Daoy (cell line): Measurements from ENCODE around the gene KLHL17. TPM values are rescaled to one million over a fixed set of nuclear protein-coding genes. Genes with fewer than 3 reads are reported as not detected.
"Not testable (repeated sequence)": the region's sequence is repeated elsewhere in the genome, so short reads cannot be mapped to it uniquely, and the experiment has no call there.

Source experiments
- DNase-seq: peaks from one replicate; pipeline ENCODE4 v3.0.0-alpha.2; 2015; ENCODE audit warnings: low read depth
- total RNA-seq: library from RNA; depleted of rRNA; stranded (reverse); fragments of >200 nt; shearing (Covaris generic); gene quantifications from 2 replicates; pipeline ENCODE4 v1.2.3, GENCODE V29; 2014

Gene KLHL17
- total RNA-seq, 1 experiment from 2014 or later = 9.4 TPM

GRCh38 chr1:936348-937264 is 23.8 kb upstream of the KLHL17 start:
- no peak for DNase-seq

DNA sequence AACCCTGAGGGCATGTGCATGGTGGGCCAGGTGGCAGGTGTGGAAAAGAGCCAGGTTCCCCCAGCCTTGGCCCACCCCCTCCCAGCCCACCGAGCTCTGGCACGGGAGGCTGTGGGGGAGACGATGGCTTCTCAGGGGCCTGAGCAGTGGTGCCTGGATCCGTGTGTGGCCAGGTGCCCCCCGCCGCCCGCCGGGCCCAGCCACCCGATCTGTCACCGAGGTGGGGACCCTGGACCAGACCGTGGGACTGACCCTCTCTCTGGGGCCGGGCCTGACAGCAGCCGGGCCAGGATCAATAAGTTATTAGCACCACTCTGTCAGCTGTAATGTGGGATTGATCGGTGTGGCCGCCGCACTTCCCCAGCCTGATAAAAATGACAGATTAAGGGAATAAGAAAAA is 22.9 kb upstream of the KLHL17 start:
- DNase-seq = no peak

- peak; percentile 64 for DNase-seq
Observed at GRCh38 chr1:938088-938683, 22.2 kb upstream of the KLHL17 start.

GRCh38 chr1:938711-939489 is 21.5 kb upstream of the KLHL17 start:
- DNase-seq = no peak

GRCh38 chr1:939511-940106 is 20.8 kb upstream of the KLHL17 start:
- no peak for DNase-seq

- peak; percentile 77 for DNase-seq
Observed at GRCh38 chr1:940107-941014, 20.0 kb upstream of the KLHL17 start.

DNA sequence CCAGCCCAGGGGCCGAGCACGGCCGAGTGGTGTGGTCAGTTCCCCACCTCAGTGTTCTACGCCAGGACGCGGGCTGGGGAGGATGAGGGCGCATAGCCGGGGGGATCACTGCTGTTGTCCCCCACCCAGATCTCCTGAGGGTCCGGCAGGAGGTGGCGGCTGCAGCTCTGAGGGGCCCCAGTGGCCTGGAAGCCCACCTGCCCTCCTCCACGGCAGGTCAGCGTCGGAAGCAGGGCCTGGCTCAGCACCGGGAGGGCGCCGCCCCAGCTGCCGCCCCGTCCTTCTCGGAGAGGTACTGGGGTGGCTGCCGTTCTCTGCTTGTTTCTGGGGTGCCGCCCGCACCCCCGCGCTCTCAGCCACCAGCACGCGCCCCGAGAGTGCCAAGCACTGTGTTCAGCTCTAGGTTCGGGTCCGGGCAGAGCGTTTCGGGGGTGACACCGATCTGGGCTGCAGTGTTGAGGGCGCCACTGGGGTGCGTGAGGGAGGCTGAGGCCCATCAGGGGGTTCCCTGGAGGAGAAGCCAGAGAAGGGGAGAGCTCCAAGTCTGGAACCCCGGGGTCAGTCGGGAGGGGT is 19.3 kb upstream of the KLHL17 start:
- no peak for DNase-seq

DNA sequence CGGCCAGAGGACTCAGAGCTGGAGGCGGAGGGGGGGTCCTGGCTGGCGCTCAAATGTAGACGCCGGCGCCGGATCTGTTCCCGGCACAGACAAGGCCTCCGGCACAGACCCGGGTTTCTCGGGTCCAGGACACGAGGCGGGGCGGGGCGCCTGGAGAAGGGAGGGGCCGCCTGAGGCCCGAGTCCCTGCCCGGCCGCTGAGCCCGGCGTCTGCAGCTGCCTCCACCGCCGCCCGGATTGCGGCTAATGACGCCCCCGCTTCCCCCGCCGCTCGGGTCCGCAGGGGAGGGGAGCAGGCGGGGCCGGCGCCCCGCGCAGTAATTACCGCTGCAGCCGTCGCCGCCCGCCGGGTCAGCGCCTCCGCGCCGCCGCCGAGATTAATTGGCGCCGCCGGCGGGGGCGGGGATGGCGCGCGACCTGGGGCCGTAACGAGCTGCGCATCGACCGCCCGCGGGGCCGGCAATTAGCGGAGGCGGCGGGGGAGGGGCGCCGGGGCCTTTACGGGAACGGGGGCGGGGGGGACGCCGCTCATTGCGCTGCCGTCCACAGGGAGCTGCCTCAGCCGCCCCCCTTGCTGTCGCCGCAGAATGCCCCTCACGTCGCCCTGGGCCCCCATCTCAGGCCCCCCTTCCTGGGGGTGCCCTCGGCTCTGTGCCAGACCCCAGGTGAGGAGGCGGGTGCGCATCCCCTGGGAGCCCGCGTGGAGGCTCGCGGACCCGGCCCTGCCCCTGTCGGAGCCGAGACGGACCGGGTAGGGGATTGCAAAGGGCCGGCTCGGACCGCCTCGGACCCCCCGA is 18.6 kb upstream of the KLHL17 start:
- peak; percentile 94 for DNase-seq

DNA sequence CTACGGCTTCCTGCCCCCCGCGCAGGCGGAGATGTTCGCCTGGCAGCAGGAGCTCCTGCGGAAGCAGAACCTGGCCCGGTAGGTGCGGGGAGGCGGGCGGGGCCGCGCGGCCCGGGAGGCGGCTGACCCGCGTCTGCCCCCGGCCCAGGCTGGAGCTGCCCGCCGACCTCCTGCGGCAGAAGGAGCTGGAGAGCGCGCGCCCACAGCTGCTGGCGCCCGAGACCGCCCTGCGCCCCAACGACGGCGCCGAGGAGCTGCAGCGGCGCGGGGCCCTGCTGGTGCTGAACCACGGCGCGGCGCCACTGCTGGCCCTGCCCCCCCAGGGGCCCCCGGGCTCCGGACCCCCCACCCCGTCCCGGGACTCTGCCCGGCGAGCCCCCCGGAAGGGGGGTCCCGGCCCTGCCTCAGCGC is 18.0 kb upstream of the KLHL17 start:
- DNase-seq = peak; percentile 69

DNA sequence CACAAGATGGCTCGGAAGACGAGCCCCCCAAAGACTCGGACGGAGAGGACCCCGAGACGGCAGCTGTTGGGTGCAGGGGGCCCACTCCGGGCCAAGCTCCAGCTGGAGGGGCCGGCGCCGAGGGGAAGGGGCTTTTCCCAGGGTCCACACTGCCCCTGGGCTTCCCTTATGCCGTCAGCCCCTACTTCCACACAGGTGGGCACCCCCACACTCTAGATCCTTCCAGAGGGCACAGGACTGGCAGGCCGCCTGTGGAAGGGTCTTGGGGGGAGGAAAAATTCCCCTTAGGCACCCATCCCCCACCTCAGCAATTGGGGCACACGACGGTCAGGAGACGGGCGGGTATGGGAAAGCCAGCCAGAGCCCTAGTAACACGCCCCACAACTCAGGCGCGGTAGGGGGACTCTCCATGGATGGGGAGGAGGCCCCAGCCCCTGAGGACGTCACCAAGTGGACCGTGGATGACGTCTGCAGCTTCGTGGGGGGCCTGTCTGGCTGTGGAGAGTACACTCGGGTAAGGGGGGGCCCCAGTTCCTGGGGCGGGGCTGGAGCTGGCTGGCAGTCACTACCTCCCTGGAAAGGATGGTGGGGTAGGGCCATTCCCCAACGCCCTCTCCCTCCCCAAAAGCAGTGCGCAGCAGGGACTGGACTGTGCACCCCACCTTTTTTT is 17.4 kb upstream of the KLHL17 start:
- DNase-seq = peak; percentile 88

- no peak for DNase-seq
Observed at GRCh38 chr1:943545-944340, 16.6 kb upstream of the KLHL17 start.

DNA sequence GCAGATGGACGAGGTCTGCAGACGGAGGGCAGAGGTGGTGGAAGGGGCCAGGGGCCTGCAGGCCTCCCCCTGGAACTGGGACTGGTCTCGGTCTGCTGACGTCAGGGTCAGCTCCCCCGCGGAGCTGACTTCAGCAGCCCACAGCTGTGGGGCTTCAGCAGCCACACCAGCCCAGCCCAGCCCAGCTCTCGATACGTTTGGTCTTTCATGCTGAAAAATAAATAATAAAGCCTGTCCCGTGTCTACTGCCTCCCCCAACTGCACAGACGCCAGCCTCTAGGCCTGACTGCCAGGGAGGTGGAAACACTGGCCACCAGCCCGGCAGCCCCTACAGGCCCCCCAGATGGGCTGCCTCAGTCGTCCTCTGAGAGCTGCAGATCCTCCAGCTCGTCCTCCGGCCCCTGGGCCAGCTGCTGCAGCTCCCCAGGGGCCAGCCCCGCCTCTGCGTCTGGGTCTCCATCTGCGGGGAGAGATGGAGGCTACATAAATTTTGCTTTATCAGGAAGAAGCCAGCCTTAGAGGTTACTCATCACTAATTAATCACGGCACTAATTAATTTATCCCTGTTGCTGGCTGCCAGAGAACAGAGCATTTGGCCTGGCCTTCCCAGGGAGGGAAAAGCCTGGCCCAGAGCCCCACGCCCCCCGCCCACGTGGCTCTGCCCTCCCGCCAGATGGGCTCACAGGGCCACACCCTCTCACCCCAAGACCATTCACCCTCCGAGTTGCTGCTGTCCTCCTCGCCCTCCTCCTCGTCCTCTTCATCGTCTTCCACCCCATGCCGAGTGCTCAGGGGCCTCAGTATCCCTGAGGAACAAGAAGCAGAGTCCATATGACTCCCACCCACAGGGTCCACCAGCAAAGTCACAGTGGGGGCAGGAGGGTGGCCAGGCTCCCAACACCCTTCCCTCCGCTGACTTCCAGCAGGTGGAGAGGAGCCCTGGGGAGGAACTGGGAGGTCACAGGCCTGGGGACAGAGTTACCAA is 15.8 kb upstream of the KLHL17 start:
- peak; percentile 84 for DNase-seq

- no peak for DNase-seq
Observed at GRCh38 chr1:945688-946556, 14.5 kb upstream of the KLHL17 start.

DNA sequence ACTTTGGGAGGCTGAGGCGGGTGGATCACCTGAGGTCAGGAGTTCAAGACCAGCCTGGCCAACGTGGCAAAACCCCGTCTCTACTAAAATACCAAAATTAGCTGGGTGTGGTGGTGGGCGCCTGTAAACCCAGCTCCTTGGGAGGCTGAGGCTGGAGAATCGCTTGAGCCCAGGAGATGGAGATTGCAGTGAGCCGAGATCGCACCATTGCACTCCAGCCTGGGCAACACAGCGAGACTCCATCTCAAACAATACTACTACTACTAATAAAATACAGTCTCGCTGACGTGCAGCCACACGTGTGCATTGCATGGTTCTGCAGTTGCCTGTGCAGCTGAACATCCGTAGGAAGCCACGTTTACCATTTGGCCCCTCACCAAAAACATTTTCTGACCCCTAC is 13.6 kb upstream of the KLHL17 start:
- not testable (repeated sequence) for DNase-seq

DNA sequence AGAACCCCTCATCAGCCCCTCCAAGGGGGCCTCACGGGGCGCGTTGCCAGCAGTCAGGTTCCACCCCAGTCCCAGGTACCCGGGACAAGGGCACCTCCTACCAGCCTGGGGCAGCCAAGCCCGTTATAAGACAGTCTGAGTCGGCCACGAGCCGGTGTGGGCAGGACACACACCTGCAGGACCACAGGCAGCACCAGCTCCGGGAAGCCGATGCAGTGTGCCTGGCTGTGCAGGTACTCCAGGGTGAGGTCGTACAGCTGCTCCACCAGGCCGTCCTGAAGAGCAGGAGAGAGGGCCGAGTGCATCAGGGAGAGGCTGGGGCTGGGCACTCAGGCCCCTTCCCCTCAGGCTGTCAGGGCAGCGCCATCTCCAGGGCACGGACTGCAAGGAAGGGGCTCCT is 12.4 kb upstream of the KLHL17 start:
- no peak for DNase-seq

DNA sequence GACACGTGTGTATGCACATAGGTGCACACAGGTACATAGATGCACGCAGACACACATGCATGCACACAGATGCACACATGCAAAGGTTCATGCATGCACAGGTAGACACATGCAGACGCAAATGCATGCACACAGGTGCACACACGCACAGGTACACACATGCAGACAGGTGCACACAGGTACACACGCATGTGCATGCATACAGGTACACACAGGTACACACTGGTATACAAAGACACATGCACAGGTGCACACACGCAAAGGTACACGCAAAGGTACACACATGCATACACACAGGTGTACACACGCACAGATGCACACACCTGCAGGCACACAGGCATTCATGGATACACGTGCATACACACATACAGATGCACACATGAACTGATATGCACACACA is 10.1 kb upstream of the KLHL17 start:
- DNase-seq = no peak
